Esophagus (tissue), 2 donors: ENCODE results near the gene SMURF1. TPM values are rescaled to one million over a fixed set of nuclear protein-coding genes. Genes with fewer than 3 reads are reported as not detected.

Experiments
- H3K27ac ChIP-seq, 2 donors: one replicate each; pipeline ENCODE4 v1.5.1; 2013; ENCODE audit warnings: low read depth in 2 of 2, mild to moderate bottlenecking in 2 of 2, inconsistent platforms in 1 of 2, low read length in 1 of 2, moderate library complexity in 1 of 2
- H3K27me3 ChIP-seq, 2 donors: one replicate each; pipeline ENCODE4 v1.6.1; 2013; ENCODE audit warnings: low read length in 2 of 2, control low read depth in 1 of 2, mild to moderate bottlenecking in 1 of 2; ENCODE audit not compliant: insufficient read depth in 2 of 2, control insufficient read depth in 1 of 2
- H3K36me3 ChIP-seq, 2 donors: one replicate each; pipeline ENCODE4 v1.6.1; 2013; ENCODE audit warnings: low read length in 1 of 2; ENCODE audit not compliant: control insufficient read depth in 2 of 2, insufficient read depth in 2 of 2
- H3K4me1 ChIP-seq, 2 donors: one replicate each; pipeline ENCODE4 v1.6.1; 2013; ENCODE audit warnings: low read length in 1 of 2; ENCODE audit not compliant: control insufficient read depth in 2 of 2, insufficient read depth in 2 of 2
- H3K4me3 ChIP-seq, 2 donors: one replicate each; pipeline ENCODE4 v1.5.1; 2013; ENCODE audit warnings: low read length in 2 of 2, mild to moderate bottlenecking in 2 of 2, low read depth in 1 of 2, moderate library complexity in 1 of 2
- H3K9me3 ChIP-seq, 2 donors: one replicate each; pipeline ENCODE4 v1.6.1; 2013; ENCODE audit warnings: mild to moderate bottlenecking in 2 of 2, low read depth in 1 of 2, low read length in 1 of 2, moderate library complexity in 1 of 2; ENCODE audit not compliant: control insufficient read depth in 2 of 2, insufficient read depth in 1 of 2
- WGBS, 2 donors: extraction: QIAGEN DNeasy Blood & Tissue Kit; methylation state at CpG; one replicate each; pipeline ENCODE4 v1.1.7; 2013; 5-methylcytosine and 5-hydroxymethylcytosine counted together
- polyA plus RNA-seq, 2 donors: library from polyadenylated mRNA; stranded (reverse); fragments of 200-250 nt; gene quantifications; one replicate each; pipeline ENCODE4 v1.2.3, GENCODE V29; 2013
- donor health status: healthy with polysubstance abuse.
- donor health status: Bipolar disorder and iron deficiency.

Gene SMURF1
- polyA plus RNA-seq: 10 to 100 TPM; 11.7 to 12.9 TPM

GRCh38 chr7:99143853-99144672 lies at the start of gene SMURF1:
SMURF1 (minus strand) TSS chr7:99144108; CDS start chr7:99143780, 328 bp downstream.
- WGBS, 2 donors: 0 to 1% methylated on average over 20 to 94 of the region's 94 CpGs
- peak within 1 kb of the TSS; percentile 99 for H3K27ac ChIP-seq
- H3K4me1 ChIP-seq: no peaks in the 10 kb centered on the region
- H3K4me3 ChIP-seq: peak within 1 kb of the TSS; percentile 62 to 90
- no peaks in the 10 kb centered on the region for H3K9me3 ChIP-seq
- H3K36me3 ChIP-seq: no peaks in the 10 kb centered on the region
- H3K27me3 ChIP-seq: no peaks in the 10 kb centered on the region

GRCh38 chr7:99191869-99192596 lies 48.1 kb upstream of the SMURF1 start:
- WGBS, 2 donors: 84 to 93% methylated on average over 5 of the region's 5 CpGs
- no peak overlapping the region for H3K27ac ChIP-seq
- no peaks in the 10 kb centered on the region for H3K27me3 ChIP-seq
- H3K4me1 ChIP-seq: no peaks in the 10 kb centered on the region
- no peaks in the 10 kb centered on the region for H3K9me3 ChIP-seq
- H3K4me3 ChIP-seq: no peak overlapping the region
- H3K36me3 ChIP-seq: no peaks in the 10 kb centered on the region

- no peak overlapping the region for H3K27ac ChIP-seq
Measured at GRCh38 chr7:99190359-99191009, 46.6 kb upstream of the SMURF1 start.

GRCh38 chr7:99189222-99189621 lies 45.3 kb upstream of the SMURF1 start:
- Histone ChIP-seq H3K9me3 (no peaks in the 10 kb centered on the region), H3K27ac (no peak overlapping the region), H3K4me3 (no peak overlapping the region), H3K27me3 (no peaks in the 10 kb centered on the region), H3K36me3 (no peaks in the 10 kb centered on the region), H3K4me1 (no peaks in the 10 kb centered on the region)
- WGBS, 2 donors: 96% methylated on average over 1 of the region's 1 CpG

More at GRCh38 chr7:99190359-99191009, 46.6 kb upstream of the SMURF1 start:
- H3K27me3 ChIP-seq: no peaks in the 10 kb centered on the region
- H3K9me3 ChIP-seq: no peaks in the 10 kb centered on the region
- H3K36me3 ChIP-seq: no peaks in the 10 kb centered on the region
- WGBS, 2 donors: 62 to 67% methylated on average over 7 of the region's 7 CpGs
- no peaks in the 10 kb centered on the region for H3K4me1 ChIP-seq
- H3K4me3 ChIP-seq: no peak overlapping the region

- Histone ChIP-seq H3K9me3 (no peaks in the 10 kb centered on the region), H3K4me1 (no peaks in the 10 kb centered on the region), H3K27ac (no peak overlapping the region), H3K36me3 (no peaks in the 10 kb centered on the region), H3K27me3 (no peaks in the 10 kb centered on the region), H3K4me3 (no peak overlapping the region)
- WGBS, 2 donors: 94 to 95% methylated on average over 15 of the region's 15 CpGs
Measured at GRCh38 chr7:99188221-99188620, 44.3 kb upstream of the SMURF1 start.

- H3K9me3 ChIP-seq: no peaks in the 10 kb centered on the region
- 81% methylated on average over 15 of the region's 15 CpGs for WGBS, 2 donors
- H3K27ac ChIP-seq: no peak overlapping the region
- no peaks in the 10 kb centered on the region for H3K36me3 ChIP-seq
- H3K27me3 ChIP-seq: no peaks in the 10 kb centered on the region
- H3K4me3 ChIP-seq: no peak overlapping the region
- H3K4me1 ChIP-seq: no peaks in the 10 kb centered on the region
Measured at GRCh38 chr7:99184532-99185218, 40.8 kb upstream of the SMURF1 start.

DNA sequence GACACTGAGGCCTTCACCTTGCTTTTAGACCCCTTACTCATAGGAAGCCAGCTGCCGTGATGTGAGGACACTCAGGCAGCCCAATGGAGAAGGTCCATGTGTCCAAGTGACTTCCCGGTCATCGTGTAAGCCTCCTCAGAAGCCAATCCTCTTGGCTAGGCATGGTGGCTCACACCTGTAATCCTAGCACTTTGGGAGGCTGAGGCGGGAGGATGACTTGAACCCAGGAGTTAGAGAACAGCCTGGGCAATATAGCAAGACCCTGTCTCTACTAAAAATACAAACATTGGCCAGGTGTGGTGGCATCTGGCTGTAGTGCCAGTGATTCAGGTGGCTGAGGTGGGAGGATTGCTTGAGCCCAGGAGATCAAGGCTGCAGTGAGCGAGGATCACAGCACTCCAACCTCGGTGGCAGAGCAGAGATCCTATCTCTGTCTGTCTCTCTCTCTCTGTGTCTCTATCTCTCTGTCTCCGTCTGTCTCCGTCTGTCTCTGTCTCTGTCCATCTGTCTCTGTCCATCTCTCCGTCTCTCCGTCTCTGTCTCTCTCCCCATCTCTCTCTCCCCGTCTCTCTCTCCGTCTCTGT lies 36.3 kb upstream of the SMURF1 start:
- no peaks in the 10 kb centered on the region for H3K36me3 ChIP-seq
- 85 to 86% methylated on average over 12 of the region's 12 CpGs for WGBS, 2 donors
- no peak overlapping the region for H3K4me3 ChIP-seq
- H3K27ac ChIP-seq: no peak overlapping the region
- H3K4me1 ChIP-seq: peaks cover 0 to 3% of the 10 kb centered on the region in 2 donors
- H3K9me3 ChIP-seq: no peaks in the 10 kb centered on the region
- no peaks in the 10 kb centered on the region for H3K27me3 ChIP-seq

- WGBS, 2 donors: 60 to 66% methylated on average over 10 of the region's 10 CpGs
- Histone ChIP-seq H3K9me3 (no peaks in the 10 kb centered on the region), H3K4me1 (peaks cover 0 to 3% of the 10 kb centered on the region in 2 donors), H3K27me3 (no peaks in the 10 kb centered on the region), H3K4me3 (no peak overlapping the region), H3K36me3 (no peaks in the 10 kb centered on the region), H3K27ac (no peak overlapping the region)
Measured at GRCh38 chr7:99177165-99177564, 33.3 kb upstream of the SMURF1 start.

DNA sequence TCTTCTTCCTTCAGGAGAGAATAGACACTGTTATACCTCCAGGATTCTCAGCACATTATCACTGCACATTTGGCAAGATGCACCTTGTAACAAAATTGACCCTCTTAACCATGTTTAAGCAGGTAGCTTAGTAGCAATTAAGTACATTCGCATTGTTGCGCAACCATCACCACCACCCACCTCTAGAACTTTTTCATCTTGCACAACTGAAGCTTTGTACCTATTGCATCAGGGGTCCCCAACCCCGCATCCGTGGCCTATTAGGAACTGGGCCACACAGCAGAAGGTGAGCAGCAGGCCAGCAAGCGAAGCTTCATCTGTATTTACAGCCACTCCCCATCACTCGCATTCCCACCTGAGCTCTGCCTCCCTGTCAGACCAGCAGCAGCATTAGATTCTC lies 29.9 kb upstream of the SMURF1 start:
- Histone ChIP-seq H3K9me3 (no peaks in the 10 kb centered on the region), H3K4me1 (peaks cover 0 to 3% of the 10 kb centered on the region in 2 donors), H3K27ac (no peak overlapping the region), H3K36me3 (no peaks in the 10 kb centered on the region), H3K27me3 (no peaks in the 10 kb centered on the region), H3K4me3 (no peak overlapping the region)
- 65 to 70% methylated on average over 6 of the region's 6 CpGs for WGBS, 2 donors
